Thyroid gland (tissue), 4 donors: ENCODE data around the gene BCL2L11.

Experiments used
- CTCF ChIP-seq, 6 experiments: fragments of 200-600 bp in 3 of 6; fragments of 450-650 bp in 3 of 6; sonication (generic) in 3 of 6; IDR thresholded peaks; one replicate each; pipeline ENCODE4 v1.5.1; 2016 to 2019; ENCODE audit warnings: antibody characterized with exemption in 6 of 6, mild to moderate bottlenecking in 2 of 6, inconsistent platforms in 1 of 6, moderate library complexity in 1 of 6
- POLR2A ChIP-seq, 2 donors: fragments of 450-650 bp; IDR thresholded peaks; one replicate each; pipeline ENCODE4 v1.6.1; 2017; ENCODE audit warnings: antibody characterized with exemption in 2 of 2, mild to moderate bottlenecking in 2 of 2, moderate library complexity in 1 of 2

GRCh38 chr2:111189106-111189505, 68.4 kb downstream of the BCL2L11 start:
- TF ChIP-seq CTCF (IDR thresholded peaks at IDR 0.05) (no peak), POLR2A (IDR thresholded peaks at IDR 0.05) (no peak)
